IMR-90 (cell line): ENCODE results near the gene PLCG2. TPM values are rescaled to one million over a fixed set of nuclear protein-coding genes. Genes with fewer than 3 reads are reported as not detected.

Source experiments
- ATAC-seq: fragments of 200-7000 bp; cut with Tn5 transposase; 2 replicates; pipeline ENCODE4 v1.9.1; 2020; ENCODE audit warnings: low read depth, mild to moderate bottlenecking, moderate library complexity
- BruUV-seq: library from RNA; stranded (reverse); fragments of 400-500 nt; replicated peaks from 2 replicates; lab custom pipeline; 2021; lab: Mats Ljungman, UMichigan
- CTCF ChIA-PET: fragments of 300-600 bp; formaldehyde crosslinking; extraction: SDS; loops from one replicate; lab custom pipeline; 2021; ENCODE audit warnings: antibody characterized with exemption; lab: Yijun Ruan, JAX
- POLR2A ChIA-PET: fragments of 300-600 bp; sonication (Branson Sonifier 250); formaldehyde crosslinking; loops from one replicate; lab custom pipeline; 2022; ENCODE audit warnings: antibody characterized with exemption; ENCODE audit not compliant: unreplicated experiment; lab: Charles Lee
- DNase-seq: peaks from one replicate; pipeline ENCODE4 v3.0.0; 2013
- H2AFZ ChIP-seq: replicated peaks from 2 replicates; pipeline ENCODE3; 2013; ENCODE audit warnings: low read length, mild to moderate bottlenecking; ENCODE audit not compliant: poor library complexity
- H2AK5ac ChIP-seq: 2 replicates; pipeline ENCODE4 v1.6.1; 2013; ENCODE audit warnings: low read depth, low read length, inconsistent platforms
- H2AK9ac ChIP-seq: replicated peaks from 2 replicates; pipeline ENCODE3; 2013; ENCODE audit warnings: mild to moderate bottlenecking, low read depth, low read length, moderate library complexity; ENCODE audit not compliant: poor library complexity
- H2BK120ac ChIP-seq: 2 replicates; pipeline ENCODE4 v1.6.1; 2013; ENCODE audit warnings: low read depth, low read length, inconsistent platforms
- H2BK15ac ChIP-seq: 3 replicates; pipeline ENCODE4 v1.6.1; 2013; ENCODE audit warnings: low read depth, low read length, inconsistent platforms
- H2BK20ac ChIP-seq: 2 replicates; pipeline ENCODE4 v1.6.1; 2013; ENCODE audit warnings: low read depth, mild to moderate bottlenecking, inconsistent platforms, low read length, moderate library complexity
- H2BK5ac ChIP-seq: 2 replicates; pipeline ENCODE4 v1.6.1; 2013; ENCODE audit warnings: mild to moderate bottlenecking, low read depth, low read length, inconsistent platforms; ENCODE audit not compliant: poor library complexity, severe bottlenecking
- H3K14ac ChIP-seq: replicated peaks from 2 replicates; pipeline ENCODE4 v1.6.1; 2013; ENCODE audit warnings: low read depth, low read length, inconsistent platforms
- H3K18ac ChIP-seq: 2 replicates; pipeline ENCODE4 v1.6.1; 2013; ENCODE audit warnings: low read depth, low read length, control low read depth
- H3K23ac ChIP-seq: 2 replicates; pipeline ENCODE4 v1.6.1; 2013; ENCODE audit warnings: low read depth, low read length, inconsistent platforms
- H3K27ac ChIP-seq: 2 replicates; pipeline ENCODE4 v1.5.1; 2013; ENCODE audit warnings: mild to moderate bottlenecking, control low read depth, low read length; ENCODE audit not compliant: insufficient read depth
- H3K27me3 ChIP-seq: 2 replicates; pipeline ENCODE4 v1.6.1; 2013; ENCODE audit warnings: low read length; ENCODE audit not compliant: control insufficient read depth, insufficient read depth
- H3K36me3 ChIP-seq: 2 replicates; pipeline ENCODE4 v1.6.1; 2013; ENCODE audit warnings: low read length, mixed read lengths; ENCODE audit not compliant: control insufficient read depth, insufficient read depth
- H3K4ac ChIP-seq: 2 replicates; pipeline ENCODE4 v1.6.1; 2013; ENCODE audit warnings: low read depth, low read length, inconsistent platforms
- H3K4me1 ChIP-seq: 2 replicates; pipeline ENCODE4 v1.6.1; 2013; ENCODE audit warnings: low read length, mixed read lengths; ENCODE audit not compliant: control insufficient read depth, insufficient read depth
- H3K4me2 ChIP-seq: 2 replicates; pipeline ENCODE4 v1.6.1; 2013; ENCODE audit warnings: low read depth, mild to moderate bottlenecking, control low read depth, low read length, moderate library complexity
- H3K4me3 ChIP-seq: 2 replicates; pipeline ENCODE4 v1.5.1; 2013; ENCODE audit warnings: low read depth, mild to moderate bottlenecking, control low read depth, low read length, moderate library complexity; ENCODE audit not compliant: insufficient read depth
- H3K56ac ChIP-seq: 2 replicates; pipeline ENCODE4 v1.6.1; 2013; ENCODE audit warnings: low read length, inconsistent platforms; ENCODE audit not compliant: insufficient read depth; ENCODE audit errors: extremely low read depth
- H3K79me1 ChIP-seq, 2 experiments: 2 replicates each; pipeline ENCODE4 v1.6.1; 2013; ENCODE audit warnings: low read length in 2 of 2, inconsistent platforms in 1 of 2, low read depth in 1 of 2
- H3K9ac ChIP-seq: 2 replicates; pipeline ENCODE4 v1.6.1; 2013; ENCODE audit warnings: low read depth, low read length, control low read depth
- H3K9me1 ChIP-seq: 2 replicates; pipeline ENCODE4 v1.6.1; 2013; ENCODE audit warnings: low read length, inconsistent platforms; ENCODE audit not compliant: insufficient read depth
- H3K9me3 ChIP-seq: 2 replicates; pipeline ENCODE4 v1.6.1; 2013; ENCODE audit warnings: low read length; ENCODE audit not compliant: control insufficient read depth, insufficient read depth
- H4K20me1 ChIP-seq: 2 replicates; pipeline ENCODE4 v1.6.1; 2013; ENCODE audit warnings: low read length, inconsistent platforms; ENCODE audit not compliant: insufficient read depth
- H4K5ac ChIP-seq: 2 replicates; pipeline ENCODE4 v1.6.1; 2013; ENCODE audit warnings: mild to moderate bottlenecking, low read depth, low read length, control low read depth
- H4K8ac ChIP-seq, 2 experiments: 2 replicates each; pipeline ENCODE4 v1.6.1; 2013; ENCODE audit warnings: low read depth in 2 of 2, low read length in 2 of 2, control low read depth in 1 of 2, inconsistent platforms in 1 of 2
- H4K91ac ChIP-seq: 2 replicates; pipeline ENCODE4 v1.6.1; 2013; ENCODE audit warnings: low read depth, low read length, inconsistent platforms; ENCODE audit not compliant: insufficient read depth
- CHD1 ChIP-seq: IDR thresholded peaks from 2 replicates; pipeline ENCODE4 v1.6.1; 2012; ENCODE audit warnings: low read depth, low read length, improper control_type of control experiment
- CTCF ChIP-seq: conservative IDR thresholded peaks from 2 replicates; pipeline ENCODE4 v1.5.1; 2012; ENCODE audit warnings: mild to moderate bottlenecking, low read depth, low read length, improper control_type of control experiment
- FOS ChIP-seq: fragments of 150-350 bp; IDR thresholded peaks from 2 replicates; pipeline ENCODE4 v1.6.1; 2016; ENCODE audit warnings: low read depth, low read length
- NFE2L2 ChIP-seq: fragments of 150-350 bp; IDR thresholded peaks from 2 replicates; pipeline ENCODE4 v1.6.1; 2016; ENCODE audit warnings: low read depth, mild to moderate bottlenecking, low read length
- WGBS, 2 experiments: methylation state at CpG; one replicate each; pipeline versions ENCODE4 v1.1.5 to v1.1.7; 2013; ENCODE audit warnings: missing lambda C conversion rate in 2 of 2; ENCODE audit not compliant: insufficient read length in 1 of 2; ENCODE audit errors: extremely low coverage in 2 of 2; 5-methylcytosine and 5-hydroxymethylcytosine counted together
- dilution Hi-C: fragments of 300-500 bp; cut with HindIII; formaldehyde crosslinking; loops from one replicate; pipeline ENCODE4 v1.14.3; 2018; ENCODE audit warnings: low sequenced_read_pairs; ENCODE audit not compliant: unreplicated experiment
- in situ Hi-C: fragments of 300-500 bp; cut with MboI; formaldehyde crosslinking; loops from 3 replicates; pipeline ENCODE4 v1.14.3; 2019; ENCODE audit warnings: low sequenced_read_pairs, inconsistent platforms, mixed read lengths
- intact Hi-C: fragments of 100-400 bp; cut with micrococcal nuclease; formaldehyde crosslinking; loops from 2 replicates; pipeline ENCODE4 v1.10.0; 2022
- polyA plus RNA-seq, 3 experiments: library from polyadenylated mRNA; depleted of rRNA; stranded (reverse); fragments of >200 nt; gene quantifications; 2 replicates each; pipeline ENCODE4 v1.2.3, GENCODE V29; 2012; ENCODE audit warnings: low replicate concordance in 1 of 3
- total RNA-seq: library from RNA; depleted of rRNA; stranded (reverse); fragments of >200 nt; gene quantifications from 2 replicates; pipeline ENCODE4 v1.2.3, GENCODE V29; 2012

PLCG2 gene
- total and polyA plus RNA-seq, 2 of the 4 experiments (the other 2 are of a cell fraction) = 0.14 to 0.18 TPM

GRCh38 chr16:81899601-81900000, 120.5 kb downstream of the PLCG2 start:
- no peaks in the 10 kb centered on the region for H4K20me1 ChIP-seq
- H3K4me3 ChIP-seq = no peak overlapping the region
- no peak overlapping the region for H3K27ac ChIP-seq
- no peak overlapping the region for H3K4ac ChIP-seq
- no peak overlapping the region for H2BK15ac ChIP-seq
- intact Hi-C loops (loop anchor here (10.0 kb wide), 1 partner anchor 55 kb away; no protein-coding TSS in a partner anchor), dilution Hi-C loops (no loop called here), in situ Hi-C loops (no loop called here)
- H3K18ac ChIP-seq = no peak overlapping the region
- no peak overlapping the region for H2BK5ac ChIP-seq
- no peak overlapping the region for H2AFZ ChIP-seq
- WGBS, 2 experiments = 0% methylated on average over 1 of the region's 6 CpGs; no CpG with 5 or more reads in 1 of the 2 experiments
- H2AK9ac ChIP-seq = no peak overlapping the region
- H2BK20ac ChIP-seq = no peak overlapping the region
- H3K9me1 ChIP-seq = no peaks in the 10 kb centered on the region
- H2AK5ac ChIP-seq = no peak overlapping the region
- BruUV-seq = no TSS peak
- H3K4me1 ChIP-seq = no peaks in the 10 kb centered on the region
- H4K5ac ChIP-seq = no peak overlapping the region
- no peak overlapping the region for H2BK120ac ChIP-seq
- ATAC-seq (no peak), DNase-seq (no peak)
- H3K4me2 ChIP-seq = no peak overlapping the region
- no peak overlapping the region for H3K23ac ChIP-seq
- no peaks in the 10 kb centered on the region; the same call in 1 of the 2 replicates for H3K9me3 ChIP-seq
- H3K36me3 ChIP-seq = no peaks in the 10 kb centered on the region
- no peak overlapping the region for H3K14ac ChIP-seq
- CTCF ChIA-PET = no interaction called here
- peaks cover 2% of the 10 kb centered on the region; the same call in 1 of the 2 replicates for H3K27me3 ChIP-seq
- no peak overlapping the region for H4K8ac ChIP-seq
- H3K79me1 ChIP-seq = no peaks in the 10 kb centered on the region
- H3K56ac ChIP-seq = no peak overlapping the region
- TF ChIP-seq FOS (no peak), NFE2L2 (no peak), CTCF (no peak), CHD1 (no peak)
- no peak overlapping the region for H4K91ac ChIP-seq
- POLR2A ChIA-PET = no interaction called here
- H3K9ac ChIP-seq = no peak overlapping the region
